K562 (cell line): ENCODE results near the gene TMEM205. TPM values are rescaled to one million over a fixed set of nuclear protein-coding genes. Genes with fewer than 3 reads are reported as not detected.
"Not testable (repeated sequence)": the region's sequence is repeated elsewhere in the genome, so short reads cannot be mapped to it uniquely, and the experiment has no call there.

Experiments used
- ATAC-seq: fragments of 200-7000 bp; cut with Tn5 transposase; 3 replicates; pipeline ENCODE4 v1.9.1; 2020; ENCODE audit warnings: moderate library complexity
- BruUV-seq: library from RNA; stranded (reverse); fragments of 400-500 nt; replicated peaks from 2 replicates; lab custom pipeline; 2021; lab: Mats Ljungman, UMichigan
- CTCF ChIA-PET: fragments of 300-600 bp; formaldehyde crosslinking; extraction: SDS; loops from one replicate; lab custom pipeline; 2021; ENCODE audit warnings: low intra/inter-chr PET ratio; lab: Yijun Ruan, JAX
- POLR2A ChIA-PET: fragments of 300-600, 350-650 bp; sonication (Branson Sonifier 250); formaldehyde crosslinking; extraction: SDS; loops from one replicate; lab custom pipeline; 2021; ENCODE audit warnings: antibody characterized with exemption, inconsistent platforms; lab: Yijun Ruan, JAX
- DNase-seq, 4 experiments: peaks; one replicate each; pipeline versions ENCODE4 v3.0.0 to v3.0.0-alpha.2; 2011 to 2018; ENCODE audit warnings: low spot score in 3 of 4, mixed read lengths in 3 of 4; ENCODE audit errors: extremely low read depth in 1 of 4
- FAIRE-seq: peaks from 2 replicates; lab custom pipeline; 2011; peaks lifted over from hg19 to GRCh38; lab: Jason Lieb, UNC
- H2AFZ ChIP-seq: 2 replicates; pipeline ENCODE4 v1.6.0; 2011; ENCODE audit warnings: low read depth, low read length, control low read depth, inconsistent platforms
- H3K27ac ChIP-seq: fragments of 200-600 bp; 3 replicates; pipeline ENCODE4 v1.8.0; 2011; ENCODE audit warnings: low read depth, mild to moderate bottlenecking, control low read depth, inconsistent platforms, low read length, moderate library complexity, mixed read lengths; ENCODE audit errors: extremely low read depth
- H3K27me3 ChIP-seq, 2 experiments: fragments of 300-600 bp in 1 of 2; 2 replicates in 1 of 2; 3 replicates in 1 of 2; pipeline versions ENCODE4 v1.6.0 to v1.8.0; 2011; ENCODE audit warnings: inconsistent platforms in 2 of 2, low read length in 2 of 2, mild to moderate bottlenecking in 1 of 2, mixed read lengths in 1 of 2, moderate library complexity in 1 of 2; ENCODE audit not compliant: control insufficient read depth in 2 of 2, insufficient read depth in 2 of 2
- H3K36me3 ChIP-seq: fragments of 300-600 bp; 3 replicates; pipeline ENCODE4 v1.8.0; 2011; ENCODE audit warnings: mild to moderate bottlenecking, low read length, inconsistent platforms; ENCODE audit not compliant: control insufficient read depth, insufficient read depth
- H3K4me1 ChIP-seq, 2 experiments: fragments of 200-600 bp in 1 of 2; replicated peaks in 1 of 2; 2 replicates in 1 of 2; 3 replicates in 1 of 2; pipeline versions ENCODE4 v1.5.1 to v1.8.0; 2011; ENCODE audit warnings: inconsistent platforms in 2 of 2, low read length in 2 of 2, mild to moderate bottlenecking in 1 of 2, mixed read lengths in 1 of 2, moderate library complexity in 1 of 2; ENCODE audit not compliant: control insufficient read depth in 2 of 2, insufficient read depth in 2 of 2
- H3K4me2 ChIP-seq: 2 replicates; pipeline ENCODE4 v1.6.1; 2011; ENCODE audit warnings: low read length, control low read depth, inconsistent platforms, mixed read lengths; ENCODE audit not compliant: insufficient read depth
- H3K4me3 ChIP-seq: fragments of 200-600 bp; sonication (generic), shearing (Covaris generic); 2 replicates; pipeline ENCODE4 v1.5.1; 2016; ENCODE audit warnings: control low read depth, inconsistent platforms
- H3K79me2 ChIP-seq: fragments of 200-600 bp; 3 replicates; pipeline ENCODE4 v1.8.0; 2011; ENCODE audit warnings: low read length, inconsistent platforms; ENCODE audit not compliant: control insufficient read depth, insufficient read depth
- H3K9ac ChIP-seq, 2 experiments: 2 replicates each; pipeline versions ENCODE4 v1.6.0 to v1.6.1; 2011; ENCODE audit warnings: low read depth in 2 of 2, low read length in 2 of 2, control low read depth in 1 of 2, inconsistent platforms in 1 of 2, mild to moderate bottlenecking in 1 of 2, mixed read lengths in 1 of 2; ENCODE audit not compliant: insufficient read depth in 1 of 2
- H3K9me1 ChIP-seq: one replicate; pipeline ENCODE4 v1.6.0; 2011; ENCODE audit warnings: inconsistent platforms, mild to moderate bottlenecking, low read length, moderate library complexity; ENCODE audit not compliant: control insufficient read depth, insufficient read depth
- H3K9me3 ChIP-seq: replicated peaks from 2 replicates; pipeline ENCODE4 v1.5.1; 2011; ENCODE audit warnings: low read depth, low read length, inconsistent platforms; ENCODE audit not compliant: control insufficient read depth, insufficient read depth
- H4K20me1 ChIP-seq: replicated peaks from 2 replicates; pipeline ENCODE4 v1.6.1; 2011; ENCODE audit warnings: low read length, inconsistent platforms, mixed read lengths; ENCODE audit not compliant: control insufficient read depth, insufficient read depth
- BCOR ChIP-seq: fragments of 450-650 bp; IDR thresholded peaks from 2 replicates; pipeline ENCODE4 v1.6.1; 2016
- SMC3 ChIP-seq: conservative IDR thresholded peaks from 2 replicates; pipeline ENCODE4 v1.6.1; 2011; ENCODE audit warnings: low read depth, low read length, improper control_type of control experiment; ENCODE audit not compliant: insufficient read depth
- ZKSCAN8 ChIP-seq: fragments of 200-800 bp; sonication (Bioruptor generic); IDR thresholded peaks from 2 replicates; pipeline ENCODE4 v1.6.1; 2016; ENCODE audit warnings: missing genetic modification characterization, missing compliant biosample characterization
- ZNF121 ChIP-seq: sonication (generic); formaldehyde crosslinking; conservative IDR thresholded peaks from 2 replicates; pipeline ENCODE4 v1.8.0; 2022; ENCODE audit warnings: missing genetic modification reagents
- WGBS: fragments of 100-300 bp; shearing (Covaris generic); methylation state at CpG from one replicate; pipeline ENCODE4 v1.1.6; 2016; ENCODE audit warnings: low coverage, mixed read lengths; ENCODE audit not compliant: insufficient coverage; ENCODE audit errors: missing lambda C conversion rate; 5-methylcytosine and 5-hydroxymethylcytosine counted together
- in situ Hi-C: fragments of 300-500 bp; cut with MboI; formaldehyde crosslinking; loops from 4 replicates; pipeline ENCODE4 v1.15.0; 2018; ENCODE audit warnings: inconsistent platforms, mixed read lengths
- intact Hi-C: fragments of 100-400 bp; cut with micrococcal nuclease; formaldehyde crosslinking; loops from 2 replicates; pipeline ENCODE4 v1.14.2; 2022
- polyA plus RNA-seq, 8 experiments: library from polyadenylated mRNA; depleted of rRNA in 4 of 8; stranded (reverse) in 5 of 8; unstranded in 3 of 8; fragments of >200 nt; fragmentation: Nextera tagmentation in 2 of 8; fragmentation: Illumina TruSeq in 1 of 8; extraction: Ambion mirVana in 2 of 8; extraction: Trizol in 1 of 8; gene quantifications; 2 replicates each; pipeline versions ENCODE4 v1.2.1 to v1.2.3, GENCODE V29; 2011 to 2014; ENCODE audit warnings: inconsistent platforms in 1 of 8, missing spikeins in 1 of 8
- total RNA-seq, 7 experiments: library from RNA; depleted of rRNA in 6 of 7; stranded (reverse); fragments of >200 nt in 6 of 7; fragmentation: Illumina TruSeq in 2 of 7; extraction: Trizol in 2 of 7; gene quantifications; 2 replicates each; pipeline versions ENCODE4 v1.2.1 to v1.2.3, GENCODE V29; 2011 to 2021; ENCODE audit warnings: low replicate concordance in 1 of 7

TMEM205 gene
- total and polyA plus RNA-seq, 9 of the 15 experiments (the other 6 are each of a cell fraction or from before 2014, with no cell fraction given), result 21.3 to 81.5 (median 44.1) TPM

- Histone ChIP-seq H3K79me2 (no peaks in the 10 kb centered on the region), H3K4me1 (peaks cover 23 to 49% of the 10 kb centered on the region in 2 experiments; a peak in 4 of 5 replicates), H2AFZ (no peak overlapping the region), H3K9me1 (peaks cover 2% of the 10 kb centered on the region), H3K9me3 (peaks cover 5% of the 10 kb centered on the region; the same call in 1 of the 2 replicates), H3K9ac (no peak overlapping the region), H3K4me3 (no peak overlapping the region), H3K27me3 (no peaks in the 10 kb centered on the region), H3K27ac (no peak overlapping the region), H4K20me1 (no peaks in the 10 kb centered on the region), H3K36me3 (no peaks in the 10 kb centered on the region), H3K4me2 (no peak overlapping the region)
- DNase-seq (no peak), ATAC-seq (no peak), FAIRE-seq (no peak)
- CTCF ChIA-PET, result no interaction called here
- 85% methylated on average over 3 of the region's 3 CpGs for WGBS
- TF ChIP-seq SMC3 (no peak), ZKSCAN8 (CRISPR knock-in tag) (peak; percentile 93), BCOR (peak; percentile 33; the same call in 1 of the 2 replicates)
- POLR2A ChIA-PET, result interaction anchor here (1.1 kb wide), 1 partner anchor 16 kb away, joined by 3 read pairs; no protein-coding TSS in a partner anchor
- intact Hi-C loops (no loop called here), in situ Hi-C loops (no loop called here)
- BruUV-seq, result no TSS peak
These were observed 3.6 kb downstream of the TMEM205 start for GRCh38 chr19:11342429-11342828.

GRCh38 chr19:11340099-11340467, 6.0 kb downstream of the TMEM205 start:
- H3K27ac ChIP-seq, result not testable (repeated sequence)

More at GRCh38 chr19:11340099-11340467, 6.0 kb downstream of the TMEM205 start:
- H3K9me3 ChIP-seq, H3K9me1 ChIP-seq, intact Hi-C loops, H3K27me3 ChIP-seq, H3K36me3 ChIP-seq, FAIRE-seq, ATAC-seq, H4K20me1 ChIP-seq, in situ Hi-C loops, H3K79me2 ChIP-seq, DNase-seq, CTCF ChIA-PET: not testable (repeated sequence)
- Histone ChIP-seq H2AFZ (peak overlapping the region; percentile 85), H3K4me1 (peaks cover 14 to 41% of the 10 kb centered on the region in 2 experiments; a peak in 4 of 5 replicates), H3K4me2 (peak overlapping the region; percentile 88)
- 66% methylated on average over 8 of the region's 8 CpGs for WGBS
- POLR2A ChIA-PET, result interaction anchor here (0.6 to 1.1 kb wide), 2 partner anchors 34 to 213 kb away, joined by 3 read pairs; partner anchors contain the start of gene SWSAP1
- peak; percentile 75 for TF ChIP-seq ZNF121
- TF ChIP-seq, all 486 proteins: peak for 1; not testable (repeated sequence) for 485
- H3K9ac ChIP-seq, result peak overlapping the region in 1 of 2 experiments; percentile 50; a peak in 1 of 4 replicates
- BruUV-seq, result not testable (repeated sequence)
- H3K4me3 ChIP-seq, result peak overlapping the region; percentile 40
